NCI-H526 (cell line): ENCODE data around the gene DLG1.

Experiments
- DNase-seq, 2 experiments: peaks; one replicate each; lab custom pipeline; 2025; lab: John Stamatoyannopoulos, UW

DLG1 gene

GRCh38 chr3:197298341-197298944, at the start of gene DLG1:
DLG1 (minus strand) TSS chr3:197298612; CDS start chr3:197297204, 1,408 bp downstream.
- peak; percentile 87 to 94 for DNase-seq

- DNase-seq: no peak
Observed at GRCh38 chr3:197348014-197348413, 49.6 kb upstream of the DLG1 start.

GRCh38 chr3:197345390-197345789, 47.0 kb upstream of the DLG1 start:
- no peak for DNase-seq

- no peak for DNase-seq
Observed at GRCh38 chr3:197344582-197345318, 46.3 kb upstream of the DLG1 start.

- no peak for DNase-seq
Observed at GRCh38 chr3:197343656-197344408, 45.4 kb upstream of the DLG1 start.

- no peak for DNase-seq
Observed at GRCh38 chr3:197343111-197343510, 44.7 kb upstream of the DLG1 start.

- peak; percentile 36 to 61 for DNase-seq
Observed at GRCh38 chr3:197340521-197340871, 42.1 kb upstream of the DLG1 start.

- DNase-seq: peak in 1 of 2 experiments; percentile 51
Observed at GRCh38 chr3:197339841-197340520, 41.6 kb upstream of the DLG1 start.

GRCh38 chr3:197338586-197338985, 40.2 kb upstream of the DLG1 start:
- no peak for DNase-seq

- DNase-seq: no peak
Observed at GRCh38 chr3:197337656-197338055, 39.2 kb upstream of the DLG1 start.

- no peak for DNase-seq
Observed at GRCh38 chr3:197337214-197337613, 38.8 kb upstream of the DLG1 start.

- no peak for DNase-seq
Observed at GRCh38 chr3:197336348-197336747, 37.9 kb upstream of the DLG1 start.

- no peak for DNase-seq
Observed at GRCh38 chr3:197335428-197336132, 37.2 kb upstream of the DLG1 start.

- DNase-seq: no peak
Observed at GRCh38 chr3:197333901-197334639, 35.7 kb upstream of the DLG1 start.

- peak in 1 of 2 experiments; percentile 19 for DNase-seq
Observed at GRCh38 chr3:197331131-197331530, 32.7 kb upstream of the DLG1 start.

GRCh38 chr3:197329382-197329781, 31.0 kb upstream of the DLG1 start:
- DNase-seq: no peak

GRCh38 chr3:197328198-197328597, 29.8 kb upstream of the DLG1 start:
- DNase-seq: no peak

GRCh38 chr3:197327701-197328100, 29.3 kb upstream of the DLG1 start:
- no peak for DNase-seq

- DNase-seq: no peak
Observed at GRCh38 chr3:197325773-197326172, 27.4 kb upstream of the DLG1 start.

- DNase-seq: no peak
Observed at GRCh38 chr3:197322149-197322548, 23.7 kb upstream of the DLG1 start.

- no peak for DNase-seq
Observed at GRCh38 chr3:197320582-197320981, 22.2 kb upstream of the DLG1 start.
